GM19455 (cell line): Measurements from ENCODE around the gene WDFY2.
"Not testable (repeated sequence)": the region's sequence is repeated elsewhere in the genome, so short reads cannot be mapped to it uniquely, and the experiment has no call there.

Source experiments
- ATAC-seq: cut with Tn5 transposase; IDR thresholded peaks from one replicate; pipeline ENCODE4 v1.9.1; 2021; ENCODE audit not compliant: unreplicated experiment

Gene WDFY2

DNA sequence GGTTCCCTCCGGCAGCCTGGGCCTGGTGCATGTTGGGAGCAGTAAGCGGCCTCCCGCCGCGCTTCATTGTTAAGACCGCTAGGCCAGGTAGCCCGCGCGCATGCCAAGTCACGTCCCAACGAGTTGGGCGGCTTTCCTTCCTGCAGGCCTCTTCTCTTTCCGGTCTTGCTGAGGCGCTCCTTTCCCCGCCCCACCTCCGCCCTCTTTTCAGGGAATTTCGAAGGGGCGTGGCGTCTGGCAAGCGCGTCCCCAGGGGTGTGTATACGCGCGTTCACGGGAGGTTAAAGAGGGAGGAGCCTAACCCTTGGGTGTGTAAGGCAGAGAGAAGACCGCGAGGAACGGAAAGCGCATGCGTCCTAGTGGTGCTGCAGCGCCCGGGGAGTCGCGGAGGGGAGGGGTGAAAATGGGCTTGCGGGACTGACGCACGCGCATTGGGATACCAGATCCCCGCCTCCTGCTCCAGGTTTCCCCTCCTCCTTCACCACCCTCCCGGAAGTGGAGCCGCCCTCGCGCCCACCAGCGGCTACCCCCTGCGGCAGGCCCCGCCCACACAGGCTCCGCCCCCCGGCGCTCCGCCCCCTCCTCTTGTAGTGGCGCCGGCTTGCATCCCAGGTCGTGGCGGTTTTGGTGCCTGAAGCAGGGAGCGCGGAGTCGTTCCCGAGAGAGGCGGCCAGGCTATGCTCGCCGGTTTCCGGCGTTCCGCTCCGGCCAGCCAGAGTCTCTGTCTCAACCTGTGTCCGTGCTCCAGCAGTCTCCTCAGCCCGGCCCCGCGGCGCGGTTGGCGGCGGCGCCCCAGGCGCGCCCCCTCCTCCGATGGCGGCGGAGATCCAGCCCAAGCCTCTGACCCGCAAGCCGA is at the start of gene WDFY2:
Gene WDFY2 (plus strand): TSS at position 588 of the 856 bp plus-strand sequence. CDS start 226 bp downstream, at position 814.
- ATAC-seq, result peak; percentile 80

DNA sequence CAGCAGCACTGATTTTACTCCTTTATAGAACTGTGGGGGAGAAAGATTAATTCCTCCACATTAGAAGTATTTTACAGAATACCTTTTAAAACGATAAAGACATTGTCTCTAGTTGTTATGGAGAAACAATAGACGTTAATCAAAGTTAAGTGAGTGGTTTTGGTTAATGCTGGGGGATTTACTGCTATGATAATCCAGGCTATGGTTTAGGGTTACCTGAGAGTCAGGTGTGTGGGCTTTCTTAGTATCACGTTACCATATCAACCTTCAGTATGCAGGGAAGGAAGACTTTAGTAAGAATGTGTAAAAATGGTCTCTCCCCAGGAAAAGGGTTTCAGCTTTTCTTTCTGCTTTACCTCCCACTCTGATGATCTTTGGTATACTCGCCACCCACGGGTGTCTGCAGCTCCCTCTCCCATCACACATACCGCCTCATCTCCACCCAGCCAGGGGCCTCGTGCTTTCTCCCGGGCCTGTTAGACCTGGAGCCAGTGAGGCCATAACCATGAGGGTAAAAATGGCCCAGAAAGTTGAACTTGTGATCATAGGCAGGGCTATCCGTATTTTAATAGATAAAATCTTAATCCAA is 45.6 kb upstream of the WDFY2 start:
- ATAC-seq, result no peak

GRCh38 chr13:51539887-51540286 is 44.4 kb upstream of the WDFY2 start:
- ATAC-seq, result no peak

DNA sequence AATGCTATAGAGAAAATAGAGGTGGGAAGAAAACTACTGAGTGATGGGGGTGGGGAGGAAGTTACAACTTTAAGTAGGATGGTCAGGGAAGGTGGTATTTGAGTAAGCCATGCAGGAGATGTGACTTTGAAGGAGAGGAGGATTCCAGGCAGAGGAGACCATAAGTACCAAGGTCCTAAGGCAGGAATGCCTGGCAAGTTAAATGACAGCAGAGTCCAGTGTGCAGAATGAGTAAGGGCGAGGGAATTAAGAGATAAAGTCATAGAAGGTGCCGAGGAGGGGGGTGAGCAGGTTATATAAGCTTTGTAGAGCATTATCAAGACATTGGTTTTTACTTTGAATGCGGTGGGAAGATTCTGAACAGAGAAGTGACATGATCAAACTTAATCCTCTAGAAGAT is 43.2 kb upstream of the WDFY2 start:
- ATAC-seq, result no peak

DNA sequence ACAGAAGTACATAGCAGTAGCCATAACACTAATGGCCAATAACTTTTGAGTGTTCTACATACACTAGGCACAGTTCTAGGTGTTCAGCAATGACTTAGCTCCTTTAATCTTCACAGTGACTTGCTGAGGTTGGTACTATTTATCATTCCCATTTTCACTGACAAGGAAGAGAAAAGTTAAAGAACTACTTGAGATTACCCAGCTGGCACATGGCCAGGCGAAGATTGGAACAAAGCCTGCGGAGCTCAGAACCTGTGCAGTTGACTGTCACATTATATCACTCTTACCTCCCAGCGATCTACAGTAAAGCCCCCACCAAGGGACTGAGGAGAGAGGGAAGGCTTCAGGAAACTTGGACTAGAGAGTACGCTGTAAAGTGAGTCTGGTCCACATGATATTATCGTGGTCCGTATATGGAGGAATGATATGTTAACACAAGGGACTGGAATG is 42.4 kb upstream of the WDFY2 start:
- ATAC-seq, result no peak

DNA sequence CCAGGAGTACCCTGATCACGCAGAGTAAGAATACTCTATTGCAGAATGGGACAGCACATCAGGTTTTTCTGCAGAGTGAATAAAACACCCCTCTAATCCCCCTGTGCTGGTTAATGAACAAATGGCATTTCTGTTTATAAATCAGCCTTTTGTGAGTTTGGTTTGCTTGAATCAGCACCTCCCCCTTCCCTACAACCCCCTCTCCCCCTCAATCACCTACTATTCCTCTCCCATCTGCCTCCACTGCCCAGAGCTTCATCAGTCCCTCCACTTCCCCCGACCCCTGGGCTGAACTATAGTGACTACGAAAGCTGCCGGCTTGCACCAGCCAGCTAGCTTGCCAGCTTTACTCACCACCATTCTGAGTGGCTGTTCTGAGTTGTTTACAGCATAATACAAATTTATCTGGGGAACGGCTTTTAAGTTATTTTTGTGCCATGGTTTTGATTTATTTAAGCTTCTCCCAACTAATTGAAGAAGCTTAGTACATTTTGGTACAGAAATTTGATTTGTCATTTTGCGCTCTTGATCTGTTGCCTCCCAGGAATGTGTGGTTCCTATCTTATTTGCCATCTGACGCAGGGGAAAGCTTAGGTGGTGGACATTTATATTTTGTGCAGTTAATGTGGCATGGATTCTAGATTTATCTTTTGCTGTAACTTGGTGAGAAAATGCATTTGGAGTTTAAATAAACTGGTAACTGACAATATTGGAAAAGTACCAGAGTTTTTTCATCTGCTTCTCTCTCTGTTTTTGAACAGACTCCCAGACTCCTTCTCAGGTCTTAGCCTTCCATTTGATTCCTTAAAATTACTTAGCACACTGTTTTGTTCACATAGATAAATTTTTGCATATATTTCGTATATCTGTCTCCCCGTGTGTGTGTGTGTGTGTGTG is 41.7 kb upstream of the WDFY2 start:
- ATAC-seq, result no peak

GRCh38 chr13:51545446-51545845 is 38.8 kb upstream of the WDFY2 start:
- not testable (repeated sequence) for ATAC-seq

DNA sequence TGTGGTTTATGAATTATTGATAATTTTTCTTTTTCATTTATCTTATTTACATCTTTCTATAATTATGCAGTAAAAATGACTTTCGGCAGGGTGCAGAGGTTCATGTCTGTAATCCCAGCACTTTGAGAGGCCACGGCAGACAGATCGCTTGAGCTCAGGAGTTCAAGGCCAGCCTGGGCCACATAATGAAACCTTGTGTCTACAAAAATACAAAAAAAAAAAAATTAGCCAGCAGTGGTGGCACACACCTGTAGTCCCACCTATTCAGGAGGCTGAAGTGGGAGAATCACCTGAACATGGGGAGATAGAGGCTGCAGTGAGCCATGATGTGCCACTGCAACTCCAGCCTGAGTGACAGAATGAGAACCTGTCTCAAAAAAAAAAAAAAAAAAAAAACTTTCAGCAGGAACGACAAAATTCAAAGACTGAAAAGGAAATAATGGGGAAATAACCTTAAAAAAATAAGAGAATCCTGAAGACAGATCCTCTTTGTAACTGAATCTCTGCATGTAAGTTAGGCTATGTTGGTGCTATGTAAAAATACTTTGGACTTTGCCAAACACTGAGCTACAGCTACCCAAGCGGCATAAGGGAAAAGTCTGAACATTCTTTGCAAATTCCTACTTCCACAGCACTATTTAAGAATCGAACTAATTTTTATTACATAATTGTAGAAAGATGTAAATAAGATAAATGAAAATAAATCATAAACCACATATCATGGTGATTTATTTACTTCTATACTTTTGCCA is 36.7 kb upstream of the WDFY2 start:
- ATAC-seq, result no peak

- no peak for ATAC-seq
These were observed 35.2 kb upstream of the WDFY2 start for GRCh38 chr13:51549050-51549449.

DNA sequence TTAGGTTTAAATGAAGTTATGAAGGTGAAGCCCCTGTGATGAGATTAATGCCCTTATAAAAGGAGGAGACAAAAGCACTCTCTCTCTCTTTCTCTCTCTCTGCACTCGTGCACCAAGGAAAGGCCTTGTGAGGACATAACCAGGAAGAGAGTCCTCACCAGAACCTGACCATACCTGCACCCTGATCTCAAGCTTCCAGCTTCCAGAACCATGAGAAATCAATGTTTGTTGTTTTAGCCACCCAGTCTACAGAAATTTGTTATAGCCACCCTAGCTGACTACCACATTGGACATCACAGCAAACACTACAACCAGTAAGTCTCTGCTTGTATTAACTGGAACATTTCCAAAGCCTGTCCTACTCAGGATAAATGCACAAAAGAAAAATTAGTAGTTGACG is 34.7 kb upstream of the WDFY2 start:
- ATAC-seq, result no peak

- ATAC-seq, result no peak
These were observed 34.1 kb upstream of the WDFY2 start for GRCh38 chr13:51550151-51550550.

DNA sequence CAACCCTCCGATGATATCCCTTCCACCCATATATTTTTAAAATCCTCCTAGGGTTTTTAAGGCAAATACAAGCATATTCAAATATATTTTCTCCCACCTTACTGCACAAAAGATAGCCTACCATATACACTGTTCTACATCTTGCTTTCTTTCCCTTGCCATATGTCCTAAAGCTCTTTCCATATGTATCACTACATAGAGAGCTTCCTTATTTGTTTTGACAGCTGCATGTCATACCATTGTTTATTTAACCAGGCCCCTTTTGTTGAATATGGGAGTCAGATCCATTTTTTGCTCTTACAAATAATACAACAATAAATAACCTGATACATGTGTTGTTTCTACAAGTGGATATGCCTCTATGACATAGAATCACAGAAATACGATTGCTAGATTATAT is 32.8 kb upstream of the WDFY2 start:
- no peak for ATAC-seq

- no peak for ATAC-seq
These were observed 32.2 kb upstream of the WDFY2 start for GRCh38 chr13:51552027-51552426.

DNA sequence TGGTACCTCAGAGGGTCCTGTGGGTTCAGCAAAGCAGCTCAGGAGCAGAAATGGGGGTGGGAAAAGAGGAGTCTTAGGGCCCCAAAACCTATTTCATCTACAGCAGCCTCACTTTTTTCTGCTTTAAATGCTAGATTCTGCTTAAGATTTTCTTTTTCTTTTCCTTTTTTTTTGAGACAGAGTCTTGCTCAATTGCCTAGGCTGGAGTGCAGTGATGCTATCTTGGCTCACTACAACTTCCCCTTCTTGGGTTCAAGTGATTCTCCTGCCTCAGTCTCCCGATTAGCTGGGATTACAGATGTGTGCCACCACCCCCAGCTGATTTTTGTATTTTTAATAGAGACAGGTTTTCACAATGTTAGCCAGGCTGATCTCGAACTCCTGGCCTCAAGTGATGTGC is 30.7 kb upstream of the WDFY2 start:
- no peak for ATAC-seq

GRCh38 chr13:51556740-51557139 is 27.5 kb upstream of the WDFY2 start:
- ATAC-seq, result no peak

DNA sequence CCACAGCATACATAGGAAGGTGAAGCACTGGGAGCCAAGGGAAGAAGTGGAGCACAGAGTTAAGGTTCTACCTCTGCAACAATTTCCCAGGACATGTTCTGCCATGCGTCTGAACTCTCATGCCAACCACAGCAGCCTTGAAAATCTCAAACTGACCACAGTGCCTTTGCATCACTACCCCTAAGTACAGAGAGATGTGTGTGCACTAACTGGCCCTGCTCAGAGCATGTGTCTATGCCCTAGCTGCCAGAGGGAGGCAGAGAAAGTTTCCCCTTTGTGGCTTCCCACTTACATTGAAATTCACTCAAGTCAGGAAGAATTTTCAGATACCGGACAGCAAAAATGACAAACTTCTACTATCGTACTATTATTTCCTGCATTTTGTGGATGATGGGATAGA is 26.8 kb upstream of the WDFY2 start:
- ATAC-seq, result no peak

- no peak for ATAC-seq
These were observed 26.2 kb upstream of the WDFY2 start for GRCh38 chr13:51557875-51558612.

DNA sequence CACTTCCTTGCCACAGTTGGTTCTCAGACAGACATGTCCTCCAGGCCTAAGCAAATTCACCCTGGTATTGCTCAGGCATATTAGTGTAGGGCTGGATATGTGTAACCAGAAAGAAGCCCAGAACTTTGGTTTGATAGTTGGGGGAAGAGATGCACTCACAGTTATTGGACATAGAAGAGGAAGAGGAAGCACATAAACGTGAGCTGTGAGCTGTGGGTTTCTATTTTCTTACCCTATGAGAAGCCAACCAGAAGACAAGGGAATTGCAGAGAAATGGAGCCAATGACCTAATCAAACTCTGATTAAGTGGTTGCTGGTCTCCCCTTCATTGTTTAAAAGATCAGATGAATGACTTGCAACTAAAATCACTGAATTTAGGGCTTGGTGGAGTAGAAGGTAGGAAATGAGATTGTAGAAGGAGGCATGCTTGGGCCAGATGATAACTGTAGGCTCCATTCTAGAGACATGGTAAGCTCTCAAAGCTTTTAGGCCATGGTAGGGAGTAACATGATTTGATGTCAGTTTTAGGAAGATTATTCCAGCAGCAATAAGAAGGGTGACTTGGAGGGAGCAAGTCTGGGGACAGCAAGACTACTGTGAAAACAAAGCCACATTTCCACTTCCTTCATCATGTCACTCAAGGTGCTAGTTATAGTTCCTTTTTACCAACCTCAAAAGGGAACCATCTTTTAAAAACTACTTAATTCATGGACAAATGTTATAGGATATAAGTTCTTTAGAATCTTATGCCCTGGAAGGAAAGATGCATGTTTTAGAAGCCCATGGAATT is 24.1 kb upstream of the WDFY2 start:
- ATAC-seq, result no peak

DNA sequence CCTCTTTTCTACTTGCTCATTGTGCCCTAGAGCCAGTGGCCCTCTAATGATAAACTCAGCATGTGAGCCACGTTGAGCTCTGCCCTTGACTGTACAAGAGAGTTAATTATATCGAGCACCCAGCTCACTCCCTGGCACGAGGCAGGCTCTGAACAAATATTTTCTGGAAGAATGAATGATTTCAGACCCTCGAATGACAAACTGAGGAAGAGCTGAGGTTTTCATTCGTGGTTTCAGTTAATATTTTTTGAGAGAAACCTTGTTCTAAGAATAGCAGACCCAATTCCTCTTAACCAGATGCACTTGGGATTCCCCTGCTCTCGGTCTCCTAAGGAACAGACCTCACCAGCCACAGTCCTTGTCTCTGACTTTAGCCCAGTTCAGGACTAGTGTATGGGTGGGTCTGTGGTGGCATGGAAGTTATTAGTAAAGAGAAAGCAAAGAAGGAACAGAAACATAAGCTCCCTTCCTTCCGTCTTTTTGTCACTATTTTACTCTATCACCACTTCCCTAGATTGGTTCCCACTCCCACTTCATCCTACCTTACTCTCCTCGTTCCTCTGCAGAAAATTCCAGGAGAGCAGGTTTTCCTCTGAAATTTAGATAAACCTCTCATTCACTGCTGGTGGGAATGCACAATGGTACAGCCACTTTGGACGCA is 22.1 kb upstream of the WDFY2 start:
- peak; percentile 62 for ATAC-seq
